ENCODE data around the gene SIGLEC1.

- TF ChIP-seq CTCF (IDR thresholded peaks at IDR 0.05), result no peak
- no peak for TF ChIP-seq POLR2AphosphoS5 (IDR thresholded peaks at IDR 0.05)
- no peak for TF ChIP-seq POLR2A (IDR thresholded peaks at IDR 0.05)
- TF ChIP-seq EP300 (IDR thresholded peaks at IDR 0.05), result no peak
These were observed 41.3 kb upstream of the SIGLEC1 start for GRCh38 chr20:3753501-3754275.
